Measurements from ENCODE around the gene BBS7.

BBS7 gene

GRCh38 chr4:121789960-121790829, 80.1 kb downstream of the BBS7 start:
- no peak for DNase-seq

- DNase-seq = no peak
These were observed 80.8 kb downstream of the BBS7 start for GRCh38 chr4:121789455-121789854.

- no peak for DNase-seq
These were observed 81.4 kb downstream of the BBS7 start for GRCh38 chr4:121788896-121789295.

- no peak for DNase-seq
These were observed 84.1 kb downstream of the BBS7 start for GRCh38 chr4:121786221-121786620.

- no peak for DNase-seq
These were observed 84.8 kb downstream of the BBS7 start for GRCh38 chr4:121785479-121785878.

- no peak for DNase-seq
These were observed 85.3 kb downstream of the BBS7 start for GRCh38 chr4:121784975-121785374.

GRCh38 chr4:121784401-121784800, 85.9 kb downstream of the BBS7 start:
- no peak for DNase-seq

GRCh38 chr4:121783210-121783609, 87.1 kb downstream of the BBS7 start:
- no peak for DNase-seq

- DNase-seq = no peak
These were observed 91.2 kb downstream of the BBS7 start for GRCh38 chr4:121778991-121779628.

- no peak for DNase-seq
These were observed 92.6 kb downstream of the BBS7 start for GRCh38 chr4:121777625-121778024.

- no peak for DNase-seq
These were observed 93.5 kb downstream of the BBS7 start for GRCh38 chr4:121776610-121777401.
